ENCODE data around the gene TMEM63C.

TMEM63C gene

GRCh38 chr14:77181603-77182437, at the start of gene TMEM63C:
Gene TMEM63C, plus strand, starts transcription at chr14:77181798. Its CDS starts 37,016 bp downstream, at chr14:77218814.
- DNase-seq, result peak; percentile 34

GRCh38 chr14:77131871-77132486, 49.6 kb upstream of the TMEM63C start:
- no peak for DNase-seq

- DNase-seq, result peak; percentile 49
Measured at GRCh38 chr14:77133720-77134338, 47.8 kb upstream of the TMEM63C start.

GRCh38 chr14:77139022-77139421, 42.6 kb upstream of the TMEM63C start:
- no peak for DNase-seq

GRCh38 chr14:77139540-77140358, 41.8 kb upstream of the TMEM63C start:
- peak; percentile 19 for DNase-seq

GRCh38 chr14:77140359-77141213, 41.0 kb upstream of the TMEM63C start:
- no peak for DNase-seq

- no peak for DNase-seq
Measured at GRCh38 chr14:77141214-77142004, 40.2 kb upstream of the TMEM63C start, which contains the start of gene ZDHHC22. Gene ZDHHC22, minus strand, starts transcription at chr14:77141791. Its CDS starts 2,053 bp downstream, at chr14:77139738.

GRCh38 chr14:77142005-77142800, 39.4 kb upstream of the TMEM63C start:
- no peak for DNase-seq

GRCh38 chr14:77143071-77143470, 38.5 kb upstream of the TMEM63C start:
- DNase-seq, result no peak

- DNase-seq, result no peak
Measured at GRCh38 chr14:77144412-77145115, 37.0 kb upstream of the TMEM63C start.

GRCh38 chr14:77145975-77146740, 35.4 kb upstream of the TMEM63C start:
- no peak for DNase-seq

GRCh38 chr14:77148510-77149231, 32.9 kb upstream of the TMEM63C start:
- no peak for DNase-seq

GRCh38 chr14:77151245-77151644, 30.4 kb upstream of the TMEM63C start:
- no peak for DNase-seq

- DNase-seq, result no peak
Measured at GRCh38 chr14:77151918-77152588, 29.5 kb upstream of the TMEM63C start.

- no peak for DNase-seq
Measured at GRCh38 chr14:77153802-77154201, 27.8 kb upstream of the TMEM63C start.

- no peak for DNase-seq
Measured at GRCh38 chr14:77154421-77154820, 27.2 kb upstream of the TMEM63C start.

- no peak for DNase-seq
Measured at GRCh38 chr14:77155083-77155482, 26.5 kb upstream of the TMEM63C start.

All from activated CD4-positive, alpha-beta T cell treated with anti-CD3 and anti-CD28 coated beads, Interleukin-2, amount 50 U/mL, for 1 hour (primary cell).